H1 (cell line): ENCODE data around the gene OPCML. TPM values are rescaled to one million over a fixed set of nuclear protein-coding genes. Genes with fewer than 3 reads are reported as not detected.

ENCODE experiments used
- CTCF ChIA-PET: fragments of 300-600 bp; sonication (Branson Sonifier 250); formaldehyde crosslinking; loops from one replicate; lab custom pipeline; 2021; ENCODE audit not compliant: partially characterized antibody; lab: Charles Lee
- POLR2A ChIA-PET: fragments of 300-600 bp; sonication (Branson Sonifier 250); formaldehyde crosslinking; loops from one replicate; lab custom pipeline; 2021; ENCODE audit warnings: inconsistent platforms; ENCODE audit not compliant: partially characterized antibody; lab: Charles Lee
- DNase-seq, 2 experiments: peaks; one replicate each; pipeline versions ENCODE4 v3.0.0 to v3.0.0-alpha.2; 2010 to 2022; ENCODE audit warnings: low spot score in 2 of 2, low read depth in 1 of 2, mixed read lengths in 1 of 2
- FAIRE-seq: peaks from 2 replicates; lab custom pipeline; 2011; peaks lifted over from hg19 to GRCh38; lab: Jason Lieb, UNC
- H2AFZ ChIP-seq: 2 replicates; pipeline ENCODE4 v1.8.1; 2012; ENCODE audit warnings: low read length, inconsistent platforms
- H2AK5ac ChIP-seq: 2 replicates; pipeline ENCODE4 v1.6.1; 2013; ENCODE audit warnings: low read depth, low read length
- H2BK120ac ChIP-seq: replicated peaks from 2 replicates; pipeline ENCODE3; 2013; ENCODE audit warnings: low read depth, low read length, inconsistent platforms
- H2BK12ac ChIP-seq: 2 replicates; pipeline ENCODE4 v1.6.1; 2013; ENCODE audit warnings: low read depth, low read length
- H2BK15ac ChIP-seq: 2 replicates; pipeline ENCODE4 v1.6.1; 2013; ENCODE audit warnings: low read length
- H2BK20ac ChIP-seq: 2 replicates; pipeline ENCODE4 v1.6.1; 2013; ENCODE audit warnings: low read length
- H2BK5ac ChIP-seq: 2 replicates; pipeline ENCODE4 v1.6.1; 2013; ENCODE audit warnings: low read depth, low read length
- H3K14ac ChIP-seq: 2 replicates; pipeline ENCODE4 v1.6.1; 2013; ENCODE audit warnings: inconsistent platforms; ENCODE audit not compliant: insufficient read length
- H3K18ac ChIP-seq: 2 replicates; pipeline ENCODE4 v1.6.1; 2013; ENCODE audit warnings: low read length; ENCODE audit errors: extremely low read depth
- H3K23ac ChIP-seq: 2 replicates; pipeline ENCODE4 v1.6.1; 2013; ENCODE audit warnings: inconsistent platforms; ENCODE audit not compliant: insufficient read length
- H3K23me2 ChIP-seq: 2 replicates; pipeline ENCODE4 v1.6.1; 2013; ENCODE audit warnings: low read depth, low read length
- H3K27ac ChIP-seq: 2 replicates; pipeline ENCODE4 v1.6.1; 2011; ENCODE audit warnings: low read depth, low read length, inconsistent platforms
- H3K27me3 ChIP-seq, 4 experiments: replicated peaks in 1 of 4; 1 replicate in 1 of 4; 2 replicates in 3 of 4; pipeline versions ENCODE4 v1.6.1 to v1.8.1; 2011 to 2013; ENCODE audit warnings: low read length in 3 of 4, mild to moderate bottlenecking in 3 of 4, inconsistent platforms in 2 of 4, mixed read lengths in 2 of 4, moderate library complexity in 1 of 4; ENCODE audit not compliant: control insufficient read depth in 3 of 4, insufficient read depth in 3 of 4; ENCODE audit errors: extremely low read depth in 1 of 4
- H3K36me3 ChIP-seq, 4 experiments: 2 replicates each; pipeline versions ENCODE4 v1.6.1 to v1.8.1; 2011 to 2013; ENCODE audit warnings: mild to moderate bottlenecking in 4 of 4, low read length in 3 of 4, moderate library complexity in 2 of 4, control low read depth in 1 of 4, inconsistent platforms in 1 of 4; ENCODE audit not compliant: insufficient read depth in 4 of 4, control insufficient read depth in 2 of 4
- H3K4ac ChIP-seq: replicated peaks from 2 replicates; pipeline ENCODE3; 2013; ENCODE audit warnings: low read length, low read depth, mixed read lengths, inconsistent platforms; ENCODE audit not compliant: insufficient read length
- H3K4me1 ChIP-seq, 4 experiments: replicated peaks in 1 of 4; 1 replicate in 1 of 4; 2 replicates in 3 of 4; pipeline versions ENCODE4 v1.6.1 to v1.8.1; 2011 to 2013; ENCODE audit warnings: low read length in 3 of 4, inconsistent platforms in 2 of 4, mixed read lengths in 1 of 4; ENCODE audit not compliant: insufficient read depth in 4 of 4, control insufficient read depth in 3 of 4
- H3K4me2 ChIP-seq, 2 experiments: 2 replicates each; pipeline versions ENCODE4 v1.6.1 to v1.8.1; 2011 to 2013; ENCODE audit warnings: low read depth in 2 of 2, low read length in 2 of 2, control low read depth in 1 of 2, inconsistent platforms in 1 of 2, mild to moderate bottlenecking in 1 of 2; ENCODE audit not compliant: insufficient read depth in 1 of 2
- H3K4me3 ChIP-seq, 4 experiments: fragments of 200-600, 300-600 bp in 1 of 4; sonication (generic), shearing (Covaris generic), sonication (Bioruptor Twin) in 1 of 4; 2 replicates each; pipeline versions ENCODE4 v1.5.1 to v1.8.1; 2011 to 2016; ENCODE audit warnings: low read length in 4 of 4, low read depth in 3 of 4, control low read depth in 2 of 4, inconsistent platforms in 2 of 4, mild to moderate bottlenecking in 2 of 4, mixed read lengths in 1 of 4, moderate library complexity in 1 of 4; ENCODE audit not compliant: insufficient read depth in 2 of 4; ENCODE audit errors: extremely low read depth in 1 of 4
- H3K56ac ChIP-seq: replicated peaks from 2 replicates; pipeline ENCODE3; 2013; ENCODE audit warnings: low read depth, mild to moderate bottlenecking, mixed read lengths, low read length, inconsistent platforms; ENCODE audit not compliant: insufficient read length
- H3K79me1 ChIP-seq: 2 replicates; pipeline ENCODE4 v1.6.1; 2013; ENCODE audit warnings: low read depth, low read length, control low read depth
- H3K79me2 ChIP-seq, 2 experiments: 2 replicates each; pipeline versions ENCODE4 v1.6.1 to v1.8.1; 2012 to 2013; ENCODE audit warnings: low read length in 2 of 2, mild to moderate bottlenecking in 2 of 2, inconsistent platforms in 1 of 2; ENCODE audit not compliant: insufficient read depth in 2 of 2, control insufficient read depth in 1 of 2
- H3K9ac ChIP-seq, 4 experiments: replicated peaks in 1 of 4; 1 replicate in 1 of 4; 2 replicates in 3 of 4; pipeline versions ENCODE4 v1.6.1 to v1.8.1; 2011 to 2013; ENCODE audit warnings: low read depth in 3 of 4, low read length in 3 of 4, control low read depth in 2 of 4, mild to moderate bottlenecking in 2 of 4, moderate library complexity in 2 of 4, inconsistent platforms in 1 of 4; ENCODE audit errors: extremely low read depth in 1 of 4
- H3K9me3 ChIP-seq, 2 experiments: 2 replicates each; pipeline versions ENCODE4 v1.6.1 to v1.8.1; 2012 to 2013; ENCODE audit warnings: mild to moderate bottlenecking in 2 of 2, moderate library complexity in 2 of 2, control low read depth in 1 of 2, inconsistent platforms in 1 of 2, low read depth in 1 of 2, low read length in 1 of 2, mixed read lengths in 1 of 2; ENCODE audit not compliant: insufficient read depth in 2 of 2
- H4K20me1 ChIP-seq, 2 experiments: replicated peaks in 1 of 2; 2 replicates each; pipeline versions ENCODE3 to v1.8.1; 2011 to 2013; ENCODE audit warnings: inconsistent platforms in 2 of 2, low read length in 2 of 2, mild to moderate bottlenecking in 1 of 2; ENCODE audit not compliant: insufficient read depth in 2 of 2, control insufficient read depth in 1 of 2
- H4K5ac ChIP-seq: 2 replicates; pipeline ENCODE4 v1.6.1; 2013; ENCODE audit warnings: low read length, low read depth, mixed read lengths, inconsistent platforms; ENCODE audit not compliant: insufficient read length
- H4K8ac ChIP-seq: 2 replicates; pipeline ENCODE4 v1.8.0; 2013; ENCODE audit warnings: mild to moderate bottlenecking, moderate library complexity, low read length, inconsistent platforms; ENCODE audit not compliant: insufficient read depth; ENCODE audit errors: extremely low read depth
- H4K91ac ChIP-seq: replicated peaks from 2 replicates; pipeline ENCODE3; 2013; ENCODE audit warnings: low read length, mixed read lengths, inconsistent platforms; ENCODE audit not compliant: insufficient read length
- ATF3 ChIP-seq: IDR thresholded peaks from 2 replicates; pipeline ENCODE4 v1.6.1; 2011; ENCODE audit warnings: low read depth, mild to moderate bottlenecking, low read length; ENCODE audit not compliant: insufficient read depth
- CBX8 ChIP-seq: fragments of 300-800, 300-1000 bp; sonication (generic); IDR thresholded peaks from 2 replicates; pipeline ENCODE4 v1.7.1; 2016; ENCODE audit warnings: low read depth, low read length, borderline replicate concordance
- CTCF ChIP-seq, 3 experiments: IDR thresholded peaks; 1 replicate in 2 of 3; 2 replicates in 1 of 3; pipeline versions ENCODE4 v1.5.1 to v1.6.1; 2011; ENCODE audit warnings: low read length in 3 of 3, mild to moderate bottlenecking in 3 of 3, inconsistent platforms in 2 of 3, low read depth in 1 of 3, moderate library complexity in 1 of 3; ENCODE audit not compliant: insufficient read depth in 1 of 3; ENCODE audit errors: control extremely low read depth in 1 of 3
- KDM4A ChIP-seq: IDR thresholded peaks from one replicate; pipeline ENCODE4 v1.7.1; 2012; ENCODE audit warnings: low read depth, mild to moderate bottlenecking, moderate library complexity, low read length, inconsistent platforms; ENCODE audit not compliant: severe bottlenecking
- MAFK ChIP-seq: IDR thresholded peaks from 2 replicates; pipeline ENCODE4 v1.6.1; 2012; ENCODE audit warnings: low read depth, mild to moderate bottlenecking, improper control_type of control experiment, low read length
- RNF2 ChIP-seq: fragments of 200-900, 300-1000 bp; sonication (generic); IDR thresholded peaks from 2 replicates; pipeline ENCODE4 v1.7.1; 2016; ENCODE audit warnings: borderline replicate concordance, low read depth, mild to moderate bottlenecking, antibody characterized with exemption, low read length; ENCODE audit not compliant: poor library complexity, severe bottlenecking; ENCODE audit errors: missing control alignments
- RXRA ChIP-seq: IDR thresholded peaks from 2 replicates; pipeline ENCODE4 v1.6.1; 2011; ENCODE audit warnings: low read depth, mild to moderate bottlenecking, low read length, moderate library complexity; ENCODE audit not compliant: insufficient read depth
- SIX5 ChIP-seq: IDR thresholded peaks from 2 replicates; pipeline ENCODE4 v1.6.1; 2011; ENCODE audit warnings: mild to moderate bottlenecking, low read depth, low read length
- SRF ChIP-seq: IDR thresholded peaks from 2 replicates; pipeline ENCODE4 v1.6.1; 2011; ENCODE audit warnings: mild to moderate bottlenecking, low read depth, low read length, moderate library complexity
- TCF12 ChIP-seq: IDR thresholded peaks from 2 replicates; pipeline ENCODE4 v1.6.1; 2011; ENCODE audit warnings: low read depth, mild to moderate bottlenecking, low read length
- WGBS, 2 experiments: shearing (Covaris generic) in 1 of 2; methylation state at CpG; one replicate each; pipeline versions ENCODE4 v1.1.6 to v1.1.7; 2013 to 2015; ENCODE audit warnings: low lambda C conversion rate in 2 of 2, mixed read lengths in 2 of 2, inconsistent platforms in 1 of 2, low coverage in 1 of 2, missing lambda C conversion rate in 1 of 2; ENCODE audit not compliant: insufficient replicate concordance in 2 of 2, insufficient coverage in 1 of 2, insufficient read length in 1 of 2; ENCODE audit errors: extremely low coverage in 1 of 2, missing lambda C conversion rate in 1 of 2; 5-methylcytosine and 5-hydroxymethylcytosine counted together
- polyA plus RNA-seq, 7 experiments: library from polyadenylated mRNA; depleted of rRNA in 3 of 7; stranded (reverse) in 5 of 7; unstranded in 2 of 7; fragments of >200 nt in 5 of 7; fragments of 200-250 nt in 2 of 7; gene quantifications; 1 replicate in 5 of 7; 2 replicates in 1 of 7; 4 replicates in 1 of 7; pipeline versions ENCODE4 v1.2.1 to v1.2.3, GENCODE V29; 2011 to 2013; ENCODE audit warnings: missing spikeins in 2 of 7, mixed read lengths in 2 of 7
- total RNA-seq: library from RNA; stranded (reverse); fragmentation: NEBNext Ultra II Directional; extraction: Animal tissue kit (Norgen Biotek cat#: 25700); gene quantifications from 2 replicates; pipeline ENCODE4 v1.2.1, GENCODE V29; 2021

Gene OPCML
- total and polyA plus RNA-seq, 2 of the 8 experiments (the other 6 are each of a cell fraction or from before 2014, with no cell fraction given), result 2.3 to 3.1 TPM

- H3K9ac ChIP-seq, result no peak overlapping the region
- no peaks in the 10 kb centered on the region for H3K23me2 ChIP-seq
- no peak overlapping the region for H3K18ac ChIP-seq
- no peak overlapping the region for H2BK15ac ChIP-seq
- H3K4me2 ChIP-seq, result no peak overlapping the region
- H2AFZ ChIP-seq, result no peak overlapping the region
- H3K4me3 ChIP-seq, result no peak overlapping the region
- no peaks in the 10 kb centered on the region for H3K9me3 ChIP-seq
- no peaks in the 10 kb centered on the region for H3K4me1 ChIP-seq
- WGBS, 2 experiments, result 83% methylated on average over 7 of the region's 7 CpGs; no CpG with 5 or more reads in 1 of the 2 experiments
- ChIA-PET POLR2A (no interaction called here), CTCF (interaction anchor here (0.6 to 3.4 kb wide), 7 partner anchors 14 to 1015 kb away, joined by 3 to 11 read pairs (median 4); no protein-coding TSS in a partner anchor)
- no peaks in the 10 kb centered on the region for H4K20me1 ChIP-seq
- no peak overlapping the region for H3K14ac ChIP-seq
- H3K56ac ChIP-seq, result no peak overlapping the region
- no peak overlapping the region for H3K4ac ChIP-seq
- H3K23ac ChIP-seq, result no peak overlapping the region
- FAIRE-seq (no peak), DNase-seq (no peak)
- no peak overlapping the region for H4K91ac ChIP-seq
- H2AK5ac ChIP-seq, result no peak overlapping the region
- H2BK5ac ChIP-seq, result no peak overlapping the region
- no peak overlapping the region for H4K8ac ChIP-seq
- no peak overlapping the region for H4K5ac ChIP-seq
- H3K27ac ChIP-seq, result no peak overlapping the region
- no peak overlapping the region for H2BK120ac ChIP-seq
- no peaks in the 10 kb centered on the region for H3K79me1 ChIP-seq
- H3K36me3 ChIP-seq, result no peaks in the 10 kb centered on the region
- H2BK20ac ChIP-seq, result no peak overlapping the region
- H2BK12ac ChIP-seq, result no peak overlapping the region; the same call in 1 of the 2 replicates
- no peaks in the 10 kb centered on the region for H3K79me2 ChIP-seq
- H3K27me3 ChIP-seq, result no peaks in the 10 kb centered on the region
- TF ChIP-seq SRF, result no peak
- TF ChIP-seq ATF3, result no peak
- TF ChIP-seq MAFK, result no peak
- no peak for TF ChIP-seq SIX5
- TF ChIP-seq RNF2, result no peak
- no peak for TF ChIP-seq RXRA
- no peak for TF ChIP-seq CBX8
- no peak for TF ChIP-seq TCF12
- no peak for TF ChIP-seq KDM4A
- TF ChIP-seq CTCF (IDR thresholded peaks at IDR 0.05; ENCODE audit: control extremely low read depth in 1 of 3, insufficient read depth in 1 of 3, low read depth in 1 of 3, low read length in 3 of 3), result no peak
Measured at GRCh38 chr11:133180201-133180600, 352.1 kb downstream of the OPCML start.
